Liver (tissue), 2 donors: ENCODE results near the gene CCDC186.

Source experiments
- HNF4G ChIP-seq: IDR thresholded peaks from 2 replicates; pipeline ENCODE4 v1.6.1; 2016; ENCODE audit warnings: antibody characterized with exemption
- RAD21 ChIP-seq, 2 donors: IDR thresholded peaks; 2 replicates each; pipeline ENCODE4 v1.6.1; 2016; ENCODE audit warnings: antibody characterized with exemption in 2 of 2, mild to moderate bottlenecking in 2 of 2
- TF ChIP-seq, protein P1 (sequence below): IDR thresholded peaks from 2 replicates; pipeline ENCODE4 v1.6.1; 2016; ENCODE audit warnings: antibody characterized with exemption
- donor health status: healthy.

- TF ChIP-seq RAD21 (IDR thresholded peaks at IDR 0.05) (no peak), HNF4G (no peak)
- TF ChIP-seq, protein P1, sequence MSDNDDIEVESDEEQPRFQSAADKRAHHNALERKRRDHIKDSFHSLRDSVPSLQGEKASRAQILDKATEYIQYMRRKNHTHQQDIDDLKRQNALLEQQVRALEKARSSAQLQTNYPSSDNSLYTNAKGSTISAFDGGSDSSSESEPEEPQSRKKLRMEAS = no peak
Measured at GRCh38 chr10:114221235-114221634, 47.2 kb upstream of the CCDC186 start.
